Measurements from ENCODE around the gene DIP2C.

The DIP2C gene

GRCh38 chr10:580778-581177 lies 108.7 kb downstream of the DIP2C start:
- Histone ChIP-seq H3K9me3 (ENCODE audit: insufficient read depth, low read depth, low read length) (no peaks in the 10 kb centered on the region), H3K4me1 (ENCODE audit: insufficient read depth, low read length) (peaks cover 3% of the 10 kb centered on the region; the same call in 1 of the 2 replicates), H3K27ac (ENCODE audit: low read length) (no peak overlapping the region), H3K36me3 (ENCODE audit: insufficient read depth, low read depth, low read length) (no peaks in the 10 kb centered on the region), H3K9ac (ENCODE audit: low read depth, low read length) (no peak overlapping the region), H3K27me3 (ENCODE audit: insufficient read depth, low read length) (no peaks in the 10 kb centered on the region), H3K4me3 (ENCODE audit: low read length) (no peak overlapping the region)

DNA sequence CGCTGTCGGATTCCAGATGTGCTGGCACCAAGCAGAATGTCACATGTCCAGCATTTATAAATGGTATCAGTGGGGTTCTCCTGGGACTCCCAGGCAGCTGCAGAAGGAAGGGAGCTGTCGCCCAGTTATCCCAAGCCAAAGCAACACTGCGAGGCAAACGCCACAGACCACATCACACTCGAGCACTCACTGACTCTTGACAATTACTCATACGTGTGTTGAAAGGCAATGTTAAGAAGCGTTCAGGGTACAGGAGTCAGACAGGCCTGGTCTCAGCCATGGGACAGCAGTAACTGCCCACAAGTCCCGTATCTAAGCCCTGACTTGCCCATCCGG lies 113.4 kb downstream of the DIP2C start:
- Histone ChIP-seq H3K9me3 (ENCODE audit: insufficient read depth, low read depth, low read length) (no peaks in the 10 kb centered on the region), H3K9ac (ENCODE audit: low read depth, low read length) (no peak overlapping the region), H3K4me3 (ENCODE audit: low read length) (no peak overlapping the region), H3K27ac (ENCODE audit: low read length) (no peak overlapping the region), H3K27me3 (ENCODE audit: insufficient read depth, low read length) (no peaks in the 10 kb centered on the region), H3K4me1 (ENCODE audit: insufficient read depth, low read length) (peaks cover 3% of the 10 kb centered on the region; the same call in 1 of the 2 replicates), H3K36me3 (ENCODE audit: insufficient read depth, low read depth, low read length) (no peaks in the 10 kb centered on the region)

GRCh38 chr10:575402-576129 lies 113.9 kb downstream of the DIP2C start:
- Histone ChIP-seq H3K27ac (ENCODE audit: low read length) (no peak overlapping the region), H3K9me3 (ENCODE audit: insufficient read depth, low read depth, low read length) (no peaks in the 10 kb centered on the region), H3K36me3 (ENCODE audit: insufficient read depth, low read depth, low read length) (no peaks in the 10 kb centered on the region), H3K9ac (ENCODE audit: low read depth, low read length) (no peak overlapping the region), H3K4me1 (ENCODE audit: insufficient read depth, low read length) (peaks cover 3% of the 10 kb centered on the region; the same call in 1 of the 2 replicates), H3K4me3 (ENCODE audit: low read length) (no peak overlapping the region), H3K27me3 (ENCODE audit: insufficient read depth, low read length) (no peaks in the 10 kb centered on the region)

DNA sequence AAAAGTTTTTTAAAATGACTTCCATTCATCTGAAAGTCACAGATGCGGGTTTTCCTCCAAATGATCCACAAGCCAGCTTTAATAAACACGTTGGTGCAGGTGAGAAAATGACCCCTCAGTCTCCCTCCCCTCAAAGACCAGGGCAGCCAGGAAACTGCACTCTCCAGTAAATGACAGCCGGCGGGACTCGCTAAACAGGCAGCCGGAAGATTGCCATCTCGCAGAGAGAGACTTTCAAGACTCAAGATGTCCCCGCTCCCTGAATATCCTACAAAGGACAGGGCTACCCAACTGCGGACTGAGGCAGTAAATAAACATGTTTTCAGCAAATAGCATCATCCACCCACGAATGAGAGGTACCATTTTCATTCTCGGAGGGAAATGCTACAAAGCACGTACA lies 116.8 kb downstream of the DIP2C start:
- Histone ChIP-seq H3K4me3 (ENCODE audit: low read length) (no peak overlapping the region), H3K36me3 (ENCODE audit: insufficient read depth, low read depth, low read length) (no peaks in the 10 kb centered on the region), H3K9me3 (ENCODE audit: insufficient read depth, low read depth, low read length) (no peaks in the 10 kb centered on the region), H3K27me3 (ENCODE audit: insufficient read depth, low read length) (no peaks in the 10 kb centered on the region), H3K4me1 (ENCODE audit: insufficient read depth, low read length) (peaks cover 3% of the 10 kb centered on the region; the same call in 1 of the 2 replicates), H3K27ac (ENCODE audit: low read length) (no peak overlapping the region), H3K9ac (ENCODE audit: low read depth, low read length) (no peak overlapping the region)

- Histone ChIP-seq H3K27ac (ENCODE audit: low read length) (no peak overlapping the region), H3K4me3 (ENCODE audit: low read length) (no peak overlapping the region), H3K27me3 (ENCODE audit: insufficient read depth, low read length) (no peaks in the 10 kb centered on the region), H3K9me3 (ENCODE audit: insufficient read depth, low read depth, low read length) (no peaks in the 10 kb centered on the region), H3K9ac (ENCODE audit: low read depth, low read length) (no peak overlapping the region), H3K4me1 (ENCODE audit: insufficient read depth, low read length) (peaks cover 3% of the 10 kb centered on the region; the same call in 1 of the 2 replicates), H3K36me3 (ENCODE audit: insufficient read depth, low read depth, low read length) (no peaks in the 10 kb centered on the region)
These were observed 117.6 kb downstream of the DIP2C start for GRCh38 chr10:571688-572451.

DNA sequence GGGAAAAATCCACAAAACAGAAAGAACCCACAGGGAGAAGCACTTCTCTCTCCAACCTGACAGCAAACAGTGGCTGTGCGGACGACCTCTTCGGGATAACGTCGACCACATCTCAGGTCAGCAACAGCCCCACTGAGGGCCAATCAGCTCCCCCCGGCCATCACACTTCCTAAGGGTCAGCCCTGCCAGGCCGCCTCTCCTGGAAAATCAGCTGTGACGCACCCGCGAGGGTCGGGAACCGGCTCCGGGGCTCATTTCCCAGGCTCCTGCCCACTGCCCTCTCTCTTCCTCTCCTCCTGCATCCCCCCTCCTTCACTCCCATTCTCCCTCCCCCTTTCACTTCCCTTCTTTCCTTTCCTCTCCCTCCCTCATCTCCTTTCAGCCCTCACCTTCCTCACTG lies 118.3 kb downstream of the DIP2C start:
- Histone ChIP-seq H3K4me1 (ENCODE audit: insufficient read depth, low read length) (peaks cover under 1% of the 10 kb centered on the region; the same call in 1 of the 2 replicates), H3K4me3 (ENCODE audit: low read length) (no peak overlapping the region), H3K9ac (ENCODE audit: low read depth, low read length) (no peak overlapping the region), H3K36me3 (ENCODE audit: insufficient read depth, low read depth, low read length) (no peaks in the 10 kb centered on the region), H3K9me3 (ENCODE audit: insufficient read depth, low read depth, low read length) (no peaks in the 10 kb centered on the region), H3K27ac (ENCODE audit: low read length) (no peak overlapping the region), H3K27me3 (ENCODE audit: insufficient read depth, low read length) (no peaks in the 10 kb centered on the region)

GRCh38 chr10:570628-571163 lies 118.8 kb downstream of the DIP2C start:
- no peaks in the 10 kb centered on the region for H3K36me3 ChIP-seq (ENCODE audit: insufficient read depth, low read depth, low read length)
- no peak overlapping the region for H3K4me3 ChIP-seq (ENCODE audit: low read length)
- H3K9me3 ChIP-seq (ENCODE audit: insufficient read depth, low read depth, low read length) = no peaks in the 10 kb centered on the region

DNA sequence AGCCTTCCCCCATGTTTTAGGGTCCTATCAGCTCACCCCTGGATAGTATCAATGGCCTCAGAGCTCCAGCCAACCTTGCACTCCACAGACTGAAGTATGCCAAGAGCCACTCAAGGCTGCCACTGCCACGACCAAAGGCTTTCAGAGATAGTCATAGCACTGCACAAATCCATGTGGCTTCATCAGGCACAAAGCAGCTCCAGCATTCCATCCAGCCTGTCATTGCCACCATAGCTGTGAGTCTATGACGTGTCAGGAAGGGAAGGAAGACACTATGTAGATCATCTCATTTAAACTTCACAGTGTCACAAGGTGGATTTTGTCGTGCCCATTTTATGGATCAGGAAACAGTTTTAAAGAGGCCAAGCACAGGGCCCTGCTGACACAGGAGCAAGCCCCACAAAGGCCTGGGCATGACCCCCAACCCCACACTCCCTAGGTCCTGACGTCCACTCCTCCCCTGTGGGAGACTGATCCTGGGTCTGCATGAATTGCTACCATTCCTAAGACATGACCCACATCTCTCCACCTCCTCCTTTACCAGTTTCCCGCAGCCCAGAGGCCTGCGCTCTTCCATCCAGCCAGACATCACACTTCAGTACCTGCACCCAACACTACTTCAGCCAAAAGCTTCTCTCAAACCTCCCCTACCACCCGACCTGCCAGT lies 119.4 kb downstream of the DIP2C start:
- Histone ChIP-seq H3K4me3 (ENCODE audit: low read length) (no peak overlapping the region), H3K4me1 (ENCODE audit: insufficient read depth, low read length) (no peaks in the 10 kb centered on the region; the same call in 1 of the 2 replicates), H3K36me3 (ENCODE audit: insufficient read depth, low read depth, low read length) (no peaks in the 10 kb centered on the region), H3K27me3 (ENCODE audit: insufficient read depth, low read length) (no peaks in the 10 kb centered on the region), H3K27ac (ENCODE audit: low read length) (no peak overlapping the region), H3K9ac (ENCODE audit: low read depth, low read length) (no peak overlapping the region), H3K9me3 (ENCODE audit: insufficient read depth, low read depth, low read length) (peaks cover under 1% of the 10 kb centered on the region; the same call in 1 of the 2 replicates)

More at GRCh38 chr10:570628-571163, 118.8 kb downstream of the DIP2C start:
- H3K27me3 ChIP-seq (ENCODE audit: insufficient read depth, low read length) = no peaks in the 10 kb centered on the region
- no peak overlapping the region for H3K9ac ChIP-seq (ENCODE audit: low read depth, low read length)
- no peak overlapping the region for H3K27ac ChIP-seq (ENCODE audit: low read length)
- H3K4me1 ChIP-seq (ENCODE audit: insufficient read depth, low read length) = no peaks in the 10 kb centered on the region; the same call in 1 of the 2 replicates

DNA sequence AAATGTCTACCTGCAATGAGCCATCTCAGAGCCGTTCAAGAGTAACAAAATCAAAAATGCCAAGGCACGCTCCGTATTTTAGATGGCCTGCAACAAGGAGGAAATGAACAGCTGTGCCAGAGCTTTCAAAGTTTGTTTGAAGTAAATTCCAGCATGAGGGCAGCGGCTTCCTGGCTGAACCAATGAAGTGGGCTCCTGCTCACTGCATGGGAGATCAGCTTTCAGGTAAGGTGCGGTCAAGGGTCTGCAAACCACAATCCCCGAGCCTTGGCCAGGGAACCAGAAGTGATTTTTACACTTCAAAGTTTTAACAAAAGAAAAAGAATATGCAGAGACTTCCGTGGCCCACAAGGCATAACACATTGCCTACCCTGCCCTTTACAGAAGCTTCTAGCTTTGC lies 120.6 kb downstream of the DIP2C start:
- no peak overlapping the region for H3K9ac ChIP-seq (ENCODE audit: low read depth, low read length)
- H3K36me3 ChIP-seq (ENCODE audit: insufficient read depth, low read depth, low read length) = no peaks in the 10 kb centered on the region
- no peak overlapping the region for H3K27ac ChIP-seq (ENCODE audit: low read length)
- no peaks in the 10 kb centered on the region for H3K27me3 ChIP-seq (ENCODE audit: insufficient read depth, low read length)
- H3K9me3 ChIP-seq (ENCODE audit: insufficient read depth, low read depth, low read length) = peaks cover 12% of the 10 kb centered on the region
- no peaks in the 10 kb centered on the region; the same call in 1 of the 2 replicates for H3K4me1 ChIP-seq (ENCODE audit: insufficient read depth, low read length)
- no peak overlapping the region for H3K4me3 ChIP-seq (ENCODE audit: low read length)

DNA sequence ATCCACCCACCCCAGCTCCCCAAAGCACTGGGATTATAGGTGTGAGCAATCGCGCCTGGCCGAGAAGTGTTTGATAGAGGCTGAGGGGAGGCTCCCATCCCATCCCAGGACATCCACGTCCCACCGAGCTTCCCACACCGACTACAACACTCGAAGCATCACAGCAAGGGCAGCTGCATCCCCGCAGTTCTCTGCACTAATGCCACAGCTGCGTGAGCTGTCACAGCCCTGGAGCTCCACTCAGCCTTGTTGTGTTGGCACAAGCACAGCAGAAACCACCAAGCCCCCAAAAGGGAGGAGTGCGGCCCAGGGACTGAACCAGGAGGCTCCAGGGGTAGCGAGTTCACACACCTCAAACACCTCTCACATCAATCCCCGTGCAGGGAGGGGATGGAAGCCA lies 121.6 kb downstream of the DIP2C start:
- Histone ChIP-seq H3K36me3 (ENCODE audit: insufficient read depth, low read depth, low read length) (no peaks in the 10 kb centered on the region), H3K9me3 (ENCODE audit: insufficient read depth, low read depth, low read length) (peaks cover 19% of the 10 kb centered on the region), H3K27me3 (ENCODE audit: insufficient read depth, low read length) (no peaks in the 10 kb centered on the region), H3K4me1 (ENCODE audit: insufficient read depth, low read length) (no peaks in the 10 kb centered on the region; the same call in 1 of the 2 replicates), H3K9ac (ENCODE audit: low read depth, low read length) (no peak overlapping the region), H3K4me3 (ENCODE audit: low read length) (no peak overlapping the region), H3K27ac (ENCODE audit: low read length) (no peak overlapping the region)

DNA sequence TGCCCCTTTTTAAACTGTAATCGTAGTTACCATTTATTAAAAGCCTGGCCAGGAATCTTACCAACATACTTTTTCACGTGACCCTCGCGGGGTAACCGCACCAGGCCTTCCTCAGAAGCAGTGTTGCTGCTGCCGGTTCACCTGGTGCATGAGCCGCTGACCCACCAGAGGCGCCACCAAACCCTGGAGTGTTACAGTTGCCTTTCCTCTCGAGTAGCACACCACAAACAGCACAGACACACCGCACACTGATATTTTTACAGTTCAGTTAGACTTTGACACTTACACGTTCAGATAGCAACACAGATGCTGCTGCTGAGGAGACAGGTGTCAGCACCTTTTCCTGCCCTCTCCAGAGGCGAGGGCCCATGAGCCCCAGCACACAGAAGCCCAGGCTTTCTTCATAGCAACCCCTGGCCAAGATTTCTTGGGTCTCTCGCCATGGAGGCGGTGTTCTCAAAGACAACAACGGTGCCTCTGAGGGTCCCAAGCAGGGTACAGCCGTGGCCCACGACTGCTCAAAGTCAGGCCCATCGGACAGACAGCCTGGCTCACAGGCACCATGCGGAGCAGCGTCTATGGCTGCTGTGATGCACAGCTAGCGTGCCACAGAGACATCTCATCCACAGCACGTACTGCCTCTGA lies 123.1 kb downstream of the DIP2C start:
- Histone ChIP-seq H3K4me3 (ENCODE audit: low read length) (no peak overlapping the region), H3K27me3 (ENCODE audit: insufficient read depth, low read length) (no peaks in the 10 kb centered on the region), H3K9me3 (ENCODE audit: insufficient read depth, low read depth, low read length) (peaks cover 19% of the 10 kb centered on the region), H3K27ac (ENCODE audit: low read length) (no peak overlapping the region), H3K36me3 (ENCODE audit: insufficient read depth, low read depth, low read length) (no peaks in the 10 kb centered on the region), H3K4me1 (ENCODE audit: insufficient read depth, low read length) (no peaks in the 10 kb centered on the region), H3K9ac (ENCODE audit: low read depth, low read length) (no peak overlapping the region)

Data from iPS-20b (cell line).